ENCODE results near the gene HNRNPUL1. TPM values are rescaled to one million over a fixed set of nuclear protein-coding genes. Genes with fewer than 3 reads are reported as not detected.
"Not testable (repeated sequence)": the region's sequence is repeated elsewhere in the genome, so short reads cannot be mapped to it uniquely, and the experiment has no call there.

Gene HNRNPUL1
- 80.3 and 89.5 TPM in 2 replicates for total RNA-seq (2014; rRNA removed; shearing (Covaris generic))
- polyA plus RNA-seq (2014; cell fraction: nucleus; rRNA removed) = 61.0 and 68.3 TPM in 2 replicates

DNA sequence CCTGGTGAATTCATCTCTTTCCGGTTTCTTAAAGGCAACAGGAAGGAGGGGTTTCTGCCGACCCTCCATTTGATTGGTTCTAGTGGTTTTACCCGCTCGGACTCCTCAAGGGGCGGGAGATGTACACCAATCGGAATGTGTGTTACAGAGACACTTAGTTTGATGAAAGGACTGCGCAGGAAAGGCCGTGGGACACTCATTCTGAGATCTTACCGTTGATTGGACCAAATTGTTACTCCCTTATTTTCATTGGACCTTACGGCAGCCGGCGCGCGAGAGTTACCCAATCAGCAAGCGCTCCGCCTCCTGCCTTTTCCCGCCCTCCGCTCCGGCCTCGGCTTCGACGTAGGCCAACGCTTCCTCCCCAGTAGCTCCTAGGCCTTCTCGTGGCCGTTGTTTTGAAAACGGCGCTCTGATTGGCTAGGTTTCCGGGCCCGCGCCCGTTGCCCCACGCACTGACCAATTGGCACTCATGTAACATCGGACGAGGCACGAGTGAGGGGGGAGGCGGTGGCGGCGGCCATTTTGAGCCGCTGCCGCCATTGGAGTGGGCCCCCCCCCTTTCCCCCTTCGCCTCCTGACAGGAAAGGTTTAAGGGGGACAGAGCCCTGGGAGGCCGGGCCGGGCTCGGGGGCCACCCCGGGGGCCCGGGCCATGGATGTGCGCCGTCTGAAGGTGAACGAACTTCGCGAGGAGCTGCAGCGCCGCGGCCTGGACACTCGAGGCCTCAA lies at the start of gene HNRNPUL1:
HNRNPUL1 (plus strand) TSS at position 523 of the 731 bp plus-strand sequence; CDS start at position 655, 132 bp downstream.
- peak; percentile 100 for DNase-seq (ENCODE audit: extremely low read depth, low read depth)

DNA sequence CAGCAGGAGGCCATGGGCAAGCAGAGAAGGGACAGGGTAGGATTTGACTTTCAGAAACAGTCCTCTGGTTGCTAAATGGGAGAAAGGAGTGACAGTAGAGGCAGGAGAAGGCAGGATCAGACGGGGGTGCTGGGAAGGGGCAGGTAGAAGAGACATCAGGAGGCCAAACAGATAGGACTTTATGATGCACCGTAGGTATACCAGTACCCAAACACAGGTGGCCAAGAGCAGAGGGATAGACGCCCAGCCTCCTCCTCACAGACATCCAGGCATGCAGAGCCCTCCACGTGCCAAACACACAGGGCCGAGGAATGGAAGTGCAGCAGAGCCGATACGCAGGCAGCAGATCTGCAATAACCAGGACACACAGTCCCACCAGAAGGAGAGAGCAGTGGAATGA lies 46.4 kb upstream of the HNRNPUL1 start:
- no peak for DNase-seq (ENCODE audit: extremely low read depth, low read depth)

DNA sequence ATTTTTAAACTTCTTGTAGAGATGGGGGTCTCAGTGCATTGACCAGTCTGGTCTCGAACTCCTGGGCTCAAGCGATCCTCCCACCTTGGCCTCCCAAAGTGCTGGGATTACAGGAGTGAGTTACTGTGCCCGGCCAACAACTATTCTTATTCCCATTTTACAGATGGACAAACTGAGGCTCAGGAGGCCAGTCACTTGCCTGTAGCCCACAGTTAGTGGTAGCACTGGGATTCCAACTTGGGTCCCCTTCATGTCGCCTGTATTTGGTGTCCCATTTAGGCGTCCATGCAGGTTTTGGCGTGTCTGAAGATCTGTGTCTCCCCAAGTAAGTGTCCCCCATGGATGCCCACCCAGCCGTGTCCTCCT lies 45.9 kb upstream of the HNRNPUL1 start:
- DNase-seq (ENCODE audit: extremely low read depth, low read depth) = no peak

DNA sequence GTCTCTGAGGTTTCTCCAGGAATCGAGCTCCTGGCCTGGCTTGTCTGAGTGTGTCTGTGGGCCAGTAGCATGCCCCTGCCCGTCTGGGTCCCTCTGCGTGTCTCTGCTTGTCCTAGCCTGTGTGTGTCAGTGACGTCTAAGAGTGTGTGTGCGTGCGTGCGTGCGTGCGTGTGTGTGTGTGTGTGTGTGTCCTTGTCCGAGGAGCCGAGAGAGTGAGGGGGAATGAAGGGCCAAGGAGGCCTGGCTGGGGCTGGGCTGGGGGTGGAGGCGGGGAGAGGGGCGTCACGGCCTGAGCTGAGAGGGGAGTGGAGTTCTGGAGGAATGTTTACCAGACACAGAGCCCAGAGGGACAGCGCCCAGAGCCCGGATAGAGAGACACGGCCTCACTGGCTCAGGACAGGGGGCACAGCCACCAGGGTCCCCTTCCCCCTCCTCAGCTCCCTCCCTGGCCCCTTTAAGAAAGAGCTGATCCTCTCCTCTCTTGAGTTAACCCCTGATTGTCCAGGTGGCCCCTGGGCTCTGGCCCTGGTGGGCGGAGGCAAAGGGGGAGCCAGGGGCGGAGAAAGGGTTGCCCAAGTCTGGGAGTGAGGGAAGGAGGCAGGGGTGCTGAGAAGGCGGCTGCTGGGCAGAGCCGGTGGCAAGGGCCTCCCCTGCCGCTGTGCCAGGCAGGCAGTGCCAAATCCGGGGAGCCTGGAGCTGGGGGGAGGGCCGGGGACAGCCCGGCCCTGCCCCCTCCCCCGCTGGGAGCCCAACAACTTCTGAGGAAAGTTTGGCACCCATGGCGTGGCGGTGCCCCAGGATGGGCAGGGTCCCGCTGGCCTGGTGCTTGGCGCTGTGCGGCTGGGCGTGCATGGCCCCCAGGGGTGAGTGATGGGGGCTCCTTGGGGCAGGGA lies 45.3 kb upstream of the HNRNPUL1 start, which contains the start of gene AXL:
AXL (plus strand) TSS at position 609 of the 893 bp plus-strand sequence; CDS start at position 779, 170 bp downstream.
- DNase-seq (ENCODE audit: extremely low read depth, low read depth) = no peak

GRCh38 chr19:41219924-41220567 lies 44.1 kb upstream of the HNRNPUL1 start:
- DNase-seq (ENCODE audit: extremely low read depth, low read depth) = no peak

DNA sequence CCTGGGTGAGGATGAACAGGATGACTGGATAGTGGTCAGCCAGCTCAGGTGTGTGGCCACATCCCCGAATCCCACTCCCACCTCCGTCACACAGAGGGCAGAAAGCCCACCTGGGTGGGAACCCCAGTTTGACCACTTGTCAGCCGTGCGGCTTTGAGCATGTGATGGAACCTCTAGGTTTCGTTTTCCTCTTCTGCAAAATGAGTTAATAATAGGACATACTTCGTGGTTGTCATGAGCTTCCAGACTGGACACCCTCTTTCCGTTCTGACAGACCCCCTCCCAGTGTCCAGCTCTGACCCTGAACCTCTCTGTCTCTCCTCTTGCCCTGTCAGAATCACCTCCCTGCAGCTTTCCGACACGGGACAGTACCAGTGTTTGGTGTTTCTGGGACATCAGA lies 43.4 kb upstream of the HNRNPUL1 start:
- DNase-seq (ENCODE audit: extremely low read depth, low read depth) = no peak

DNA sequence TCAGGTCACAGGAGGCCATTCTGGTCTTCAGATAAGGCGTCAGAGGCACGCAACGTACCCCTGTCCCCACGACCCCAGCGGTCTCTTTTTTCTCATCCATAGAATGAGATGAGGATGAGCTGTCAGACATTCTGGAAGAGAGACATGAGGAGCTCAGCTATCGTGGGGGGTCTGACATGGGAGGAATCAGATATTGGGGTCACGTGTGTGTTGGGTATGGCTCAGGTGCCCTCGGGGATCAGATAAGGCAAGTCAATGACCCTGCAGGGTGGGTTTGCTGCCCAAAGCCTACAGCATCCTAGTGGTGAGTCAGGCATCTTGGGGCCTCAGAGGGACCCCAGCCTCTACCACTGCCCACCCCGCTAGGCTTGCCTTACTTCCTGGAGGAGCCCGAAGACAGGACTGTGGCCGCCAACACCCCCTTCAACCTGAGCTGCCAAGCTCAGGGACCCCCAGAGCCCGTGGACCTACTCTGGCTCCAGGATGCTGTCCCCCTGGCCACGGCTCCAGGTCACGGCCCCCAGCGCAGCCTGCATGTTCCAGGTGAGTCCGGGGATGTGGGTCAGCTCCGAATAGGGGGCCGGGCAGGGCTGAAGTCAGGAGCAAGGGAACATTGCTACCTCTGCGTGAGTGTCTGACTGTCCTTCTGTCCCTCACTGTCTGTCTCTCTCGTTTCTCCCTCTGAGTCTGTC lies 42.5 kb upstream of the HNRNPUL1 start:
- DNase-seq (ENCODE audit: extremely low read depth, low read depth) = no peak

GRCh38 chr19:41222240-41222639 lies 41.9 kb upstream of the HNRNPUL1 start:
- no peak for DNase-seq (ENCODE audit: extremely low read depth, low read depth)

DNA sequence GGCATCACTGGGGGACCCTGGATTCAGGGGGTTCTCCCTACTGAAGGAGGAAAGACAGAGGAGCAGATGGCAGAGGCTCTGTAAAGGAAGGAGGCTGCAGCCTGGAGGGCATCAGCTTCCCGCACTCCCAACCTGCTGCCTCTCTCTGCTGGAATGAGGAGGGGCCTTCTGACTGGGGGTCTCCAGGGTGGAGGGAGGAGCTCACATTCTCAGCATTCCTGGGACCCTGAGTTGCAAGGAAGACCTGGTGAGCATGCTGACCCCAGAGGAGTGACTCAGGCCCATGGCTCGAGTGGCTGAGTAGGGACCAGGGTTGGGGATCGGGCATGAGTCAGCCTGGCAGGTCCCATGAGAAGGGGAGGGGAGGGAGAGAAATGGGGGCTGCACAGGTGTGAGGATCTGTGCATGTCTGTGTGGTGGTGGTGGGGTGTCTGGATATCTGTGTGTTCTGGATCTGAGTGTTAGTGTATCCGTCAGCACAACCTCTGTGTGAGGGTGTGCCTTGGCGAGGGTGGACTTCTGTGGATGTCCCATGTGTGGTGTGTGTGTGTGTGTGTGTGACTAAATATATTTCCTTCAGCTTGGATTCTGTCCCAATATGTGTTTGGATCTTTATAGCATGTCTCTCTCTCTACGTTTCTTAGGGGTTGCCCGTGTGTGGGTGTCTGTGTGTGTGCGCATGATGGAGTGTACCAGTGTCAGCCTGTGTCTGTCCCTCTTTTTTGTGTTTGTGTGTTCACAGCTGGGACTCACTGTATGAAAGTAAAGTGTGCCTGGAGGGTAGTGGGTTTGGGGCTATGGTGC lies 40.5 kb upstream of the HNRNPUL1 start:
- no peak for DNase-seq (ENCODE audit: extremely low read depth, low read depth)

- DNase-seq (ENCODE audit: extremely low read depth, low read depth) = no peak
Observed at GRCh38 chr19:41224632-41225031, 39.5 kb upstream of the HNRNPUL1 start.

DNA sequence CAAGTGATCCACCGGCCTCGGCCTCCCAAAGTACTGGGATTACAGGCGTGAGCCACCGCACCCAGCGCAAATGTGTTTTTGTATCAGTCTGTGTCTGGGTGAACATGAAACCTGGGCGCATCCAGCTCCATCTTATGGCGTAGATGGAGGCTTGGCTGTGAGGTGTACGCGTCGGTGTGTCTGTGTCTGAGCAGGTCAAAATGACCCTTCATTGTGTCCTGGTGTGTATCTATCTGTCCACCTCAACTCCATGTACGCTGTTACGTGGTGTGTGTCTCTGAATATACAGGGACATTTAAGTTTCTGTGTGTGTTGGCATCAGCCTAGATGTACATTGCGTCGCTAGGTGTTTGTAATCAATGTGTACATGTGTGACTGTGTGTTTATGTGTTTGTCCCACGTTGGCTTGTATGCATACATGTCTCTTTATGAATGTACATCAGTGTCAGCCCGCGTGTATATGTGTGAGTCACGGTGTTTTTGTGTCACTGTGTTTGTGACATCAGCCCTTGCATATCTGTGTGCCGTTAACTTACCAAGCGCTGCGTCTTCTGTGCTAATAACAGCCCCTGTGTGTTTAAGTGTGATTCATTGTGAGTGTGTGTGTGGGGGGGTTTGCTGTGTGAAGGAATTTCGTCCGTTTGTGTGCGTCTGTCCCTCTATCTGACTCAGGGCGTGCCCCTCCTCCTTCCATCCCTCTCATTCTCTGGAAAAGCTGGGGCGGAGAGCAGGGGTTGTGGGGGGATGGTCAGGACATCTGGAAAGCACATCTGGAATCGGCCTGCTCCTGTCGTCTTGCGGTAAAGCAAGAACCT lies 38.7 kb upstream of the HNRNPUL1 start:
- peak; percentile 90 for DNase-seq (ENCODE audit: extremely low read depth, low read depth)

DNA sequence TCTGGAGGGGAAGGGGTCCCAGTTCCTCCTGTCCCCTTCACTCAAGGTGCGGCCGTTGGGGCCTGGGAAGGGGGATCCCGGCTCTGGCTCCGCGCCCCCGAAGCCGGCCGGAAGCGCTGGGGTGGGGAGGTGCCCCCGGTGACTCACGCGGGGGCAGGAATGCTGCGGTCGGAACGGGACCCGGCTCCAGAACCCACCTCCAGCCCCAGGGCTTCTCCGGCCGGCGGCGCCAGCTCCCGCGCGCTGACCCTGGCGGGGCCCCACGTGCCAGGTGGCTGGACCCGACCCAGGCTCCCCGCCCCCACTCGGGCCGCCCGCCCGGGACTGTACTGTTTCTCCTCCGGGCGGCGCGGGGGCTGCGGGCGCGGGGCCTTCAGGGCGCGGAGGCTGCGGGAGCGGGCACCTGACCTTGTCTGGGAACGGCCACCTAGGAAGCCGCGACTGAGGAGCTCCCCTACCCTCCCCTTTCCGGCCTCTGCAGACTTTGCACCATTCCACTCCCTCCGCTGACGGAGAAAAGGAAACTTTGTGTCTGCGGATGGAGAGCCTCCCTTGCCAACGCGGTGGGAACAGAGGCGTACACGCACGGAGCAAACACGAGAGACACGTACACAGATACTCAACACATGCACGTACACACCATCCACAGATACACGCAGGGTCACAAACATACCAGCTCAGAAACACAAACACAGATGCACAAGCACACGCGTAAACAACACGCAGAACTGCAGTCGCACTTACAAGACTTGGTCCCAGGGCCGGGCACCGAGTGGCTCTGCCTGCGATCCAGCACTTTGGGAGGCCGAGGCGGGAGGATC lies 37.9 kb upstream of the HNRNPUL1 start:
- peak; percentile 45 for DNase-seq (ENCODE audit: extremely low read depth, low read depth)

DNA sequence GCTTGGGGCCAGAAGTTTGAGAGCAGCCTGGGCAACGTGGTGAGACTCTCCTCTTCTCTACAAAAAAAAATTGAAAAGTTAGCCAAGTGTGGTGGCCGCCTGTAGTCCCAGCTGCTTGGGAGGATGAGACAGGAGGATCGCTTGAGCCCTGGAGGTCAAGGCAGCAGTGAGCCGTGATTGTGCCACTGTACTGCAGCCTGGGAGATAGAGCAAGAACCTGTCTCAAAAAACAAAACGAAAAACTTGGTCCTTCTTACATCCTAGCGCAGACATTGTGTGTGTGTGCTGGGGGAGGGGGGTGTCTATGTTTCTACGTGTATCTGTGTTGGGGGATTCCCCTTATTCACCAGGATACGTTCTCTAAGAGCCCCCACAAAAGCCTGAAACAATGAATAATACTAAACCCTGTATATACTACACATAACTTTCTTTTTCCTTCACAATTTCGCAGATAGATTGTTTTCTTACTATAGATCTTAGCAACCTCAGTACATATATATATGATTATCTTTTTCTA lies 37.2 kb upstream of the HNRNPUL1 start:
- DNase-seq (ENCODE audit: extremely low read depth, low read depth) = no peak

- DNase-seq (ENCODE audit: extremely low read depth, low read depth) = no peak
Observed at GRCh38 chr19:41228486-41228885, 35.7 kb upstream of the HNRNPUL1 start.

DNA sequence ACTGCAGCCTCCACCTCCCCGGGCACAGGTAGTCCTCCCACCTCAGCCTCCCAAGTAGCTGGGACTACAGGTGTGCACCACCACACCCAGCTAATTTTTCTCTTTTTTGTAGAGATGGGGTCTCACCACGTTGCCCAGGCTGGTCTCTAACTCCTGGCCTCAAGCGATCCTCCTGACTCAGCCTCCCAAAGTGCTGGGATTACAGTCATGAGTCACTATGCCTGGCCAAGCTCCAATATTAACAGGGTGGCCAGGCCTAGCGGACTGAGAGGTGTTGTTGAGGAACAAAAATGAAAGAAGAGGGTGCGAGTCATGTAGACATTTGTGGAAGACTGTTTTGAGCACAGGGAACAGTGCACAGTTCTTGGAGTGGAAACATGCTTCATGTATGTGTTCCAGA lies 34.8 kb upstream of the HNRNPUL1 start:
- not testable (repeated sequence) for DNase-seq (ENCODE audit: extremely low read depth, low read depth)

- DNase-seq (ENCODE audit: extremely low read depth, low read depth) = no peak
Observed at GRCh38 chr19:41230067-41230857, 33.9 kb upstream of the HNRNPUL1 start.

DNA sequence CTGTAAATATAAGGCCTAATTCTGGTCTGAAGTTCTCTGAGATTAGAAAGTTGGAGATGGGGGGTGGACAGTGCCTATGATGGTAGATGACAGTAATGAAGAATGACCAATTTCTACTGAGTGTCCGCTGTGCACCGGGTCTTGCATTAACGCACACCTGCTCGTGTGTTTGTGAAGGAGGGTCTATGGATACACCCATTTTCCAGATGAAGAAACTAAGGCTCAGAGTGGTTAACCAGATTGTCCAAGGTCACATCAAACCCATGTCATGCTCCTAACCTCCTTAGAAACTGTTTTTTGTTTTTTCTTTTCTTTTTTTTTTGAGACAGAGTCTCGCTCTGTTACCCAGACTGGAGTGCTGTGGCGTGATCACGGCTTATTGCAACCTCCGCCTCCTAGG lies 31.5 kb upstream of the HNRNPUL1 start:
- no peak for DNase-seq (ENCODE audit: extremely low read depth, low read depth)
